Naive B cell (primary cell): Measurements from ENCODE around the gene CD1B. TPM values are rescaled to one million over a fixed set of nuclear protein-coding genes. Genes with fewer than 3 reads are reported as not detected.
"Not testable (repeated sequence)": the region's sequence is repeated elsewhere in the genome, so short reads cannot be mapped to it uniquely, and the experiment has no call there.

ENCODE experiments used
- ATAC-seq, 2 donors: fragments of 150-1000 bp; cut with Tn5 transposase; 2 replicates each; pipeline ENCODE4 v1.10.0; 2021; ENCODE audit warnings: low read depth in 2 of 2, mild to moderate bottlenecking in 2 of 2, moderate library complexity in 2 of 2
- DNase-seq: peaks from one replicate; pipeline ENCODE4 v3.0.0; 2022
- H3K27ac Mint-ChIP-seq, 6 donors: one replicate each; pipeline ENCODE4 v1.8.0; 2020 to 2022; ENCODE audit warnings: mild to moderate bottlenecking in 6 of 6, mixed read lengths in 6 of 6, moderate library complexity in 5 of 6, inconsistent platforms in 2 of 6
- H3K27me3 Mint-ChIP-seq, 3 donors: one replicate each; pipeline ENCODE4 v1.8.0; 2021 to 2022; ENCODE audit warnings: mixed read lengths in 3 of 3, mild to moderate bottlenecking in 1 of 3
- H3K36me3 Mint-ChIP-seq, 2 donors: one replicate each; pipeline ENCODE4 v1.8.0; 2020 to 2022; ENCODE audit warnings: mixed read lengths in 2 of 2, inconsistent platforms in 1 of 2, mild to moderate bottlenecking in 1 of 2
- H3K4me1 Mint-ChIP-seq, 3 donors: one replicate each; pipeline ENCODE4 v1.8.0; 2020 to 2022; ENCODE audit warnings: mixed read lengths in 3 of 3, inconsistent platforms in 1 of 3, mild to moderate bottlenecking in 1 of 3, moderate library complexity in 1 of 3
- H3K4me3 Mint-ChIP-seq, 8 donors: one replicate each; pipeline ENCODE4 v1.8.0; 2020 to 2022; ENCODE audit warnings: mild to moderate bottlenecking in 8 of 8, mixed read lengths in 8 of 8, moderate library complexity in 8 of 8, inconsistent platforms in 2 of 8
- H3K9me3 Mint-ChIP-seq, 7 donors: one replicate each; pipeline ENCODE4 v1.8.0; 2020 to 2022; ENCODE audit warnings: mixed read lengths in 7 of 7, mild to moderate bottlenecking in 5 of 7, inconsistent platforms in 2 of 7, moderate library complexity in 1 of 7
- polyA plus RNA-seq, 6 donors: library from polyadenylated mRNA; unstranded; fragments of 300-500 nt; fragmentation: Illumina TruSeq; gene quantifications; one replicate each; pipeline ENCODE4 v1.2.3, GENCODE V29; 2021; ENCODE audit warnings: low read depth in 6 of 6

CD1B gene
- polyA plus RNA-seq, 6 donors from 2014 or later: not detected

DNA sequence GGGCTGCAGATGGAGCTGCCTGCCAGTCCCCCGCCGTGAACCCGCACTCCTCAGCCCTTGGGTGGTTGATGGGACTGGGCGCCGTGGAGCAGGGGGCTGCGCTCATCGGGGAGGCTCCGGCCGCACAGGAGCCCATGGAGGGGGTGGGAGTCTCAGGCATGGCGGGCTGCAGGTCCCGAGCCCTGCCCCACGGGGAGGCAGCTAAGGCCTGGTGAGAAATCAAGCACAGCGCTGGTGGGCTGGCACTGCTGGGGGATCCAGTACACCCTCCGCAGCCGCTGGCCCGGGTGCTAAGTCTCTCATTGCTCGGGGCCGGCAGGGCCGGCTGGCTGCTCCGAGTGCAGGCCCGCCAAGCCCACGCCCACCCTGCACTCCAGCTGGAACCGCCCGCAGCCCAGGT, 17.6 kb upstream of the CD1B start:
- not testable (repeated sequence) for H3K4me3 Mint-ChIP-seq, DNase-seq, H3K27me3 Mint-ChIP-seq, H3K27ac Mint-ChIP-seq, H3K36me3 Mint-ChIP-seq, ATAC-seq
- peaks cover 3 to 15% (median 7%) of the 10 kb centered on the region in 7 donors for H3K9me3 Mint-ChIP-seq
- peaks cover 9 to 10% (median 10%) of the 10 kb centered on the region in 3 donors for H3K4me1 Mint-ChIP-seq

- H3K27me3 Mint-ChIP-seq, ATAC-seq, H3K27ac Mint-ChIP-seq, DNase-seq: not testable (repeated sequence)
- peaks cover 9 to 32% (median 14%) of the 10 kb centered on the region in 7 donors for H3K9me3 Mint-ChIP-seq
- H3K4me3 Mint-ChIP-seq: peak overlapping the region in 2 of 8 donors; percentile 9 to 34
- peaks cover 5 to 16% of the 10 kb centered on the region in 2 donors for H3K36me3 Mint-ChIP-seq
- peaks cover 22 to 35% (median 28%) of the 10 kb centered on the region in 3 donors for H3K4me1 Mint-ChIP-seq
Observed at GRCh38 chr1:158336413-158336812, 5.1 kb upstream of the CD1B start.

DNA sequence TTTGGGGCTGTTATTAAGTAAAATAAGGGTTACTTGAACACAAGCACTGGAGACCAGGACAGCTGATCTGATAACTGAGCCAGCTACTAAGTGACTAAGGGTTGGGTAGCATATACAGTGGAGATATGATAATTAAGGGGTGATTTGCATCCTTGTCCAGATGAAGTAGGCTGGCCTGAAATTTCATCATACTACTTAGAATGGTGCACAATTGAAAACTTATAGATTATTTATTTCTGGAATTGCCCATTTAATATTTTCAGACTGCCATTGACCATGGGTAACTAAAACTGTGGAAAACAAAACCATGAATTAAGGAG, 3.8 kb upstream of the CD1B start:
- no peak for DNase-seq
- no peak overlapping the region for H3K27ac Mint-ChIP-seq
- H3K4me3 Mint-ChIP-seq: peak overlapping the region in 2 of 8 donors; percentile 34 to 82
- peaks cover 5 to 16% of the 10 kb centered on the region in 2 donors for H3K36me3 Mint-ChIP-seq
- no peak for ATAC-seq
- peaks cover 22 to 35% (median 28%) of the 10 kb centered on the region in 3 donors for H3K4me1 Mint-ChIP-seq
- H3K27me3 Mint-ChIP-seq: no peaks in the 10 kb centered on the region
- peaks cover 8 to 23% (median 13%) of the 10 kb centered on the region in 7 donors for H3K9me3 Mint-ChIP-seq

DNA sequence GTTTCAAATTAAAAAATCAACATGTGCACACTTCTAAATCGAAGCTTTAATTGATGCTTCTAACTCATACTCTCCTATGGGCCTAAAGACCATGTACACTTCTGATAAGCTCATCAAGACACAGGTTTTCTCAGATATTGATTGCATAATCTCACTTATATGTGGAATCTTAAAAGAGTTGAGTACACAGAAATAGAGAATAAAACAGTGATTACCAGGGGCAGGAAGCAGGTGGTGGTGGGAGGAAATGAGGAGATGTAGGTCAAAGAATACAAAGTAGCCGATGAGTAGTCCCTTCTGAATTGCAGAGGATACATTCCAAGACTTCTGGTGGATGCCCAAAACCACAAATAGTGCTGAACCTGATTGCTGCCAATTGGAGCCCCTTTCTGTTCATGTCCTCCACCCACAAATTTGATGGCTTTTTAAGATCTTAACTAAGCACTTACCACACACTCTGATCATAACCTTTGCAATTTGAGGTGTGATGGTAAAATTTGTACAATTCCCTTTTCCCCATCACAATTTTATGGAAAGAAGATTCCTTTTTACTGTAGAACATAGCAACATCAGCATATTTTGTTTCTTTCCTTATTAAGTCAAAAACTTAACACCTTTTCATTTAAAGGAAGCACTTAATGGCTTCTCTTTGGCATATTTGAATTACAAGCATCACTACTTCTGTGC, 3.3 kb upstream of the CD1B start:
- Mint-ChIP-seq H3K36me3 (peaks cover 5 to 16% of the 10 kb centered on the region in 2 donors), H3K4me1 (peaks cover 22 to 35% (median 28%) of the 10 kb centered on the region in 3 donors), H3K4me3 (peak overlapping the region in 5 of 8 donors; percentile 13 to 82 (median 34)), H3K27me3 (no peaks in the 10 kb centered on the region), H3K9me3 (peaks cover 6 to 23% (median 13%) of the 10 kb centered on the region in 7 donors), H3K27ac (peak overlapping the region in 2 of 6 donors; percentile 34 to 45)
- ATAC-seq (no peak), DNase-seq (no peak)

DNA sequence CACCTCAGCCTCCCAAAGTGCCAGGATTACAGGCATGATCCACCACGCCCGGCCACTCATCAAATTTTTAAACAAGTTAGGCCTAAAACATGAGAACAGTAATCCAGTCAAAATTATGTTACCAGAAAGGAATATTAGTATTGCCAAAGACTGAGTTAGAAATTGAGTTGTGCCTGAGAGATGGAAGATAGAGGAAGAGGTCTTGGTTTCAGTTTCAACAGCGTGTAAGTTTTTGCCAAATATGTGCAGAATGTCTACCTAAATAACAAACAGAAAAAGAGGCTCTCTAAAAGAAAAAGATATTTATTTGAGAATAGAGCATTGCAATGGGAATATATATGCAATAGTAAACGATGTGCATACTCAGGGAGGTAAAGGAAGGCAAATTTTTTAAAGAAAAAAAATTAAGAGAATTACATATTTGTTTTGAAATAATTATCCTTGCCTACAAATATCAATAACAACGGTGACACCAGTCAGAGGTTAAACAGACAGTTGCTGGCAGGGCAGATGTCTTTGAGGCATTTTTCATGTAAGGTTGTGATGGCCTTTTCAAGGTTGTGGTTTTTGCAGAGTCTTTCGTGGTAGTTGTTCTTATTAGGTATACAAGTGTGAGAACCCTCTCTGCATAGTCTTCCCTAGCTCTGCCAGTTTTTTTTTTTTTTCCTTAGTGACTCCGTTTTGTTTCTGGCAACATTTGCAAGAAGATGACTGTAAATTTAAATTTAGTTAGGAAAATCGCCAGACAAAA, 2.2 kb upstream of the CD1B start:
- H3K27me3 Mint-ChIP-seq: no peaks in the 10 kb centered on the region
- H3K4me1 Mint-ChIP-seq: peaks cover 23 to 37% (median 35%) of the 10 kb centered on the region in 3 donors
- H3K36me3 Mint-ChIP-seq: peaks cover 5 to 16% of the 10 kb centered on the region in 2 donors
- H3K4me3 Mint-ChIP-seq: peak overlapping the region in 6 of 8 donors; percentile 46 to 82 (median 72)
- ATAC-seq: peak; percentile 47 to 48
- DNase-seq: peak; percentile 24
- peak overlapping the region in 2 of 6 donors; percentile 14 to 51 for H3K27ac Mint-ChIP-seq
- peaks cover 3 to 15% (median 9%) of the 10 kb centered on the region in 7 donors for H3K9me3 Mint-ChIP-seq

- DNase-seq (no peak), ATAC-seq (no peak)
- Mint-ChIP-seq H3K4me3 (no peak overlapping the region), H3K9me3 (peaks cover 0 to 2% (median 0%) of the 10 kb centered on the region in 7 donors), H3K27me3 (no peaks in the 10 kb centered on the region), H3K27ac (no peak overlapping the region), H3K4me1 (peaks cover 24 to 39% (median 32%) of the 10 kb centered on the region in 3 donors), H3K36me3 (no peaks in the 10 kb centered on the region)
Observed at GRCh38 chr1:158331106-158331425, 265 bp downstream of the CD1B start.

DNA sequence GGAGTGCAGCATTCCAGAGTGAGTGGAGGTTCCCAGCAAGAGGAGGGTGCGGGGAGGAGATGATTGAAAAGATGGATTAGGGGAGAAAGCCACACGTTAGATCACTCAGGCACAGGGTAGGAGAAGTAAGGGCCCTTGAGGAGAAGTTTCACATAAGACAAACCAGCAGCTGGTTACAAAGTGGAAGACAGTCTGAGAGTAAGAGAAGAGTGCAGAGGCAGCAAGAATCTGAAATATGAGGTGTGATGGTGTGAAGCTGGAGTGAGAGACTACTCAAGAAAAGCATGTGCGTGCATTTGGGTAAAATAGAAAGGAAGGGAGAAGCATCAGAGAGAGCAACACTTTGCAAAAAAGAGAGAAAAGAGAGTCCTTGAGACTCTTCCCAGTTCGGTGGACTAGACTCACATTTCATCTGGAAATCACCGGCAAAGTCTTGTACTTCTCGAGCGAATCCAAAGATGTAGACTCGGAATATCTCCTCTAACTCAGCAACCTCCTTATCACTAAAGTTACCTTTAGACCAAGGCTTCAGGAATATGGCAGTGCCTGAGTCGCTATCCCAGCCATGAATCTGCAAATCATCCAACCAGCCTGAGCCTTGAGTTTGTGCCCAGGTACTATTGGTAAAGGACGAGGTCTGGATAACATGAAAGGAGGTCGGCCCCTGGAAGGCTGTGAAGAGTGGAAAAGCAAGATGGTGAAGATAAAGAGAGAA, 783 bp downstream of the CD1B start:
- ATAC-seq (no peak), DNase-seq (no peak)
- H3K27me3 Mint-ChIP-seq: no peaks in the 10 kb centered on the region
- H3K27ac Mint-ChIP-seq: no peak overlapping the region
- no peaks in the 10 kb centered on the region for H3K9me3 Mint-ChIP-seq
- H3K36me3 Mint-ChIP-seq: no peaks in the 10 kb centered on the region
- peaks cover 24 to 36% (median 27%) of the 10 kb centered on the region in 3 donors for H3K4me1 Mint-ChIP-seq
- no peak overlapping the region for H3K4me3 Mint-ChIP-seq

DNA sequence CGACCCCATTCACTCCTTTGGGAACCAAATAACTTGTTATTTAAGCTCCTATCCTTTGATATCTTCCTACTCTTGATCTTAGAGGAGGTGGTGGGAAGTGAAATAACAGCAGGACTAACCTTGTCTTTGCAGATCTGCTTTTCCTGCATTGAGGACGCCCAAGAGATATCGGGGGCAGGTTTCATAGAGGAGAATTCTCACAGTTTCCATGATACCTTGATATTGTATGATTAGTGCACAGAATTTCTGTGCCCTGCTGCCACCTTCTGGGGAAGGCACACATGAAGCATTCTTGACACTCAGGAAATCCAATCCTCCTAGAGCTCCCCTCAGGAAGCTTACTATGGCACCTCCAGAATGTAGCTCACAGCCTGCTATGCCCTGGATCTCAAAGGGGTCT, 1.6 kb downstream of the CD1B start:
- no peaks in the 10 kb centered on the region for H3K36me3 Mint-ChIP-seq
- H3K4me3 Mint-ChIP-seq: no peak overlapping the region
- peaks cover 19 to 33% (median 21%) of the 10 kb centered on the region in 3 donors for H3K4me1 Mint-ChIP-seq
- ATAC-seq: peak in 1 of 2 donors; percentile 51
- H3K27ac Mint-ChIP-seq: no peak overlapping the region
- DNase-seq: peak; percentile 25
- H3K27me3 Mint-ChIP-seq: no peaks in the 10 kb centered on the region
- H3K9me3 Mint-ChIP-seq: no peaks in the 10 kb centered on the region

DNA sequence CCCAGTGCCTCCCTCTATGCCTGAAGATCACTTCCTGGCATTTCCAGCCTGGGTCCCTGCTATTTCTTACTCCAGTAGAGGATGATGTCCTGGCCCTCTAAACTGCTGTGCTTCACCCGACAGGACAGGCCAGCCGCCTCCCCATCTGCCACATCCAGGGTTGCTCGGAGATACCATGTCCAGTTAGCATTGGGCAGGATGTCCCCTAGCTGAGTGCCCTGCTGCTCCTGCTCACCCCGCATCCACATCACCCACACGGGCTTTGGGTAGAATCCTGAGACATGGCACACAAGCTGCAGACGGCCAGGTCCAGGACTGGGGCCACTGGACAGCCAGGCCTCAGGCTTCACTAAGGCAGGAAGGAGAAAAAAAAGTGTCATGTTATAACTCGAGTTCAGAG, 2.0 kb downstream of the CD1B start:
- Mint-ChIP-seq H3K9me3 (no peaks in the 10 kb centered on the region), H3K27me3 (no peaks in the 10 kb centered on the region), H3K4me1 (peaks cover 15 to 33% (median 16%) of the 10 kb centered on the region in 3 donors), H3K4me3 (peak overlapping the region in 4 of 8 donors; percentile 13 to 66 (median 42)), H3K27ac (peak overlapping the region in 1 of 6 donors; percentile 26), H3K36me3 (no peaks in the 10 kb centered on the region)
- DNase-seq (no peak), ATAC-seq (no peak)

DNA sequence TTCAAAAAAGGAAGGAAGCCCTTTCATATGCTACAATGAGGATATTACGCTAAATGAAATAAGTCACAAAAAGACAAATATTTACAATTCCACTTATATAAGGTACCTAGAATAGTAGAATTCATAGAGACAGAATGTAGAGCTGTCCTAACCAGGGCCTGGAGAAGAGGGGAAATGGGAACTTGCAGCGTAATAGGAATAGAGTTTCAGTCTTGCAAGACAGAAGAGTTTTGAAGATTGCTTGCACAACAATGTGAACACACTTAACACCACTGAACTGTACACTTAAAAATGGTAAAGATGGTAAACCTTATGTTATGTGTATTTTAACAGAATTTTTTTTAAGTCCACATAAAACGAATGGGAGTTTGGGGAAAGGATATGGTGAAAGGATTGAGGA, 2.9 kb downstream of the CD1B start:
- peak overlapping the region in 1 of 8 donors; percentile 10 for H3K4me3 Mint-ChIP-seq
- ATAC-seq (no peak), DNase-seq (no peak)
- peaks cover 0 to under 1% of the 10 kb centered on the region in 2 donors for H3K36me3 Mint-ChIP-seq
- H3K9me3 Mint-ChIP-seq: peaks cover 0 to 2% (median 2%) of the 10 kb centered on the region in 7 donors
- H3K27me3 Mint-ChIP-seq: no peaks in the 10 kb centered on the region
- H3K27ac Mint-ChIP-seq: peak overlapping the region in 1 of 6 donors; percentile 42
- H3K4me1 Mint-ChIP-seq: peaks cover 8 to 26% (median 8%) of the 10 kb centered on the region in 3 donors

- peaks cover 6 to 12% (median 9%) of the 10 kb centered on the region in 7 donors for H3K9me3 Mint-ChIP-seq
- H3K27me3 Mint-ChIP-seq: no peaks in the 10 kb centered on the region
- peak overlapping the region in 1 of 6 donors; percentile 24 for H3K27ac Mint-ChIP-seq
- ATAC-seq (no peak), DNase-seq (no peak)
- peaks cover 0 to 10% of the 10 kb centered on the region in 2 donors for H3K36me3 Mint-ChIP-seq
- H3K4me3 Mint-ChIP-seq: no peak overlapping the region
- H3K4me1 Mint-ChIP-seq: peaks cover 2 to 22% (median 5%) of the 10 kb centered on the region in 3 donors
Observed at GRCh38 chr1:158327481-158327880, 3.9 kb downstream of the CD1B start.

- H3K4me3 Mint-ChIP-seq: no peak overlapping the region
- H3K4me1 Mint-ChIP-seq: peaks cover 6 to 35% (median 16%) of the 10 kb centered on the region in 3 donors
- peaks cover 7 to 16% (median 10%) of the 10 kb centered on the region in 7 donors for H3K9me3 Mint-ChIP-seq
- DNase-seq (no peak), ATAC-seq (no peak)
- H3K27me3 Mint-ChIP-seq: no peaks in the 10 kb centered on the region
- H3K27ac Mint-ChIP-seq: no peak overlapping the region
- H3K36me3 Mint-ChIP-seq: peaks cover 0 to 10% of the 10 kb centered on the region in 2 donors
Observed at GRCh38 chr1:158324395-158324794, 6.9 kb downstream of the CD1B start.

- H3K4me3 Mint-ChIP-seq: peak overlapping the region in 1 of 8 donors; percentile 15
- H3K4me1 Mint-ChIP-seq: peaks cover 8 to 30% (median 16%) of the 10 kb centered on the region in 3 donors
- ATAC-seq (no peak), DNase-seq (no peak)
- H3K27ac Mint-ChIP-seq: no peak overlapping the region
- no peaks in the 10 kb centered on the region for H3K27me3 Mint-ChIP-seq
- peaks cover 0 to 10% of the 10 kb centered on the region in 2 donors for H3K36me3 Mint-ChIP-seq
- peaks cover 7 to 16% (median 10%) of the 10 kb centered on the region in 7 donors for H3K9me3 Mint-ChIP-seq
Observed at GRCh38 chr1:158323866-158324265, 7.5 kb downstream of the CD1B start.
